Naive thymus-derived CD4-positive, alpha-beta T cell (primary cell): Measurements from ENCODE around the gene SHC3. TPM values are rescaled to one million over a fixed set of nuclear protein-coding genes. Genes with fewer than 3 reads are reported as not detected.

ENCODE experiments used
- ATAC-seq: fragments of 150-1000 bp; cut with Tn5 transposase; 2 replicates; pipeline ENCODE4 v1.10.0; 2021; ENCODE audit warnings: mild to moderate bottlenecking, moderate library complexity
- CTCF ChIA-PET: fragments of 350-600 bp; sonication (Branson Sonifier 250); formaldehyde crosslinking; loops from one replicate; lab custom pipeline; 2021; ENCODE audit warnings: antibody characterized with exemption; lab: Charles Lee
- POLR2A ChIA-PET: fragments of 350-600 bp; sonication (Branson Sonifier 250); formaldehyde crosslinking; loops from one replicate; lab custom pipeline; 2021; ENCODE audit warnings: antibody characterized with exemption, inconsistent platforms; lab: Charles Lee
- DNase-seq, 9 donors: peaks; one replicate each; pipeline versions ENCODE4 v3.0.0 to v3.0.0-alpha.2; 2020 to 2022; ENCODE audit warnings: mixed read lengths in 1 of 9
- H3K27ac ChIP-seq: one replicate; pipeline ENCODE4 v1.7.0; 2013; ENCODE audit warnings: mild to moderate bottlenecking, low read depth, low read length, moderate library complexity
- H3K27me3 ChIP-seq, 2 donors: one replicate each; pipeline ENCODE4 v1.7.0; 2013; ENCODE audit warnings: low read length in 2 of 2, mild to moderate bottlenecking in 2 of 2, moderate library complexity in 2 of 2; ENCODE audit not compliant: control insufficient read depth in 2 of 2, insufficient read depth in 2 of 2
- H3K36me3 ChIP-seq, 3 experiments: 1 replicate in 2 of 3; 2 replicates in 1 of 3; pipeline ENCODE4 v1.7.0; 2013; ENCODE audit warnings: low read length in 3 of 3, mild to moderate bottlenecking in 3 of 3, moderate library complexity in 1 of 3; ENCODE audit not compliant: insufficient read depth in 3 of 3, control insufficient read depth in 2 of 3
- H3K4me1 ChIP-seq, 2 donors: one replicate each; pipeline ENCODE4 v1.7.0; 2013; ENCODE audit warnings: low read length in 2 of 2, mild to moderate bottlenecking in 2 of 2, moderate library complexity in 1 of 2; ENCODE audit not compliant: control insufficient read depth in 2 of 2, insufficient read depth in 2 of 2
- H3K4me3 ChIP-seq: 2 replicates; pipeline ENCODE4 v1.7.0; 2013; ENCODE audit warnings: mild to moderate bottlenecking, low read length
- H3K9me3 ChIP-seq, 3 experiments: 1 replicate in 2 of 3; 2 replicates in 1 of 3; pipeline ENCODE4 v1.7.0; 2013; ENCODE audit warnings: low read length in 3 of 3; ENCODE audit not compliant: control insufficient read depth in 2 of 3
- H3K27ac Mint-ChIP-seq, 9 donors: one replicate each; pipeline ENCODE4 v1.8.0; 2020 to 2022; ENCODE audit warnings: mixed read lengths in 9 of 9, mild to moderate bottlenecking in 8 of 9, moderate library complexity in 5 of 9, inconsistent platforms in 2 of 9
- H3K27me3 Mint-ChIP-seq, 5 donors: one replicate each; pipeline ENCODE4 v1.8.0; 2021 to 2022; ENCODE audit warnings: mixed read lengths in 5 of 5, mild to moderate bottlenecking in 1 of 5
- H3K36me3 Mint-ChIP-seq, 5 donors: one replicate each; pipeline ENCODE4 v1.8.0; 2020 to 2022; ENCODE audit warnings: mixed read lengths in 5 of 5, mild to moderate bottlenecking in 3 of 5, inconsistent platforms in 1 of 5
- H3K4me1 Mint-ChIP-seq, 7 donors: one replicate each; pipeline ENCODE4 v1.8.0; 2020 to 2022; ENCODE audit warnings: mixed read lengths in 7 of 7, mild to moderate bottlenecking in 3 of 7, inconsistent platforms in 1 of 7
- H3K4me3 Mint-ChIP-seq, 10 donors: one replicate each; pipeline ENCODE4 v1.8.0; 2020 to 2022; ENCODE audit warnings: mild to moderate bottlenecking in 10 of 10, mixed read lengths in 10 of 10, moderate library complexity in 6 of 10, inconsistent platforms in 2 of 10
- H3K9me3 Mint-ChIP-seq, 11 donors: one replicate each; pipeline ENCODE4 v1.8.0; 2020 to 2022; ENCODE audit warnings: mixed read lengths in 11 of 11, mild to moderate bottlenecking in 4 of 11, inconsistent platforms in 1 of 11, moderate library complexity in 1 of 11
- intact Hi-C, 2 donors: fragments of 100-400 bp; cut with micrococcal nuclease; formaldehyde crosslinking; loops; one replicate each; pipeline ENCODE4 v1.15.1; 2023
- polyA plus RNA-seq, 2 donors: library from polyadenylated mRNA; unstranded; fragments of 300-500 nt; fragmentation: Illumina TruSeq; gene quantifications; one replicate each; pipeline ENCODE4 v1.2.3, GENCODE V29; 2021
- total RNA-seq, 6 experiments: library from RNA in 5 of 6; stranded (reverse) in 5 of 6; gene quantifications; 1 replicate in 5 of 6; 2 replicates in 1 of 6; pipeline ENCODE4 v1.2.3 and lab custom pipeline; 2021 to 2026

The SHC3 gene
- total and polyA plus RNA-seq, 7 experiments from 2014 or later: 0.02 to 0.11 (median 0.07) TPM; not detected in 3

GRCh38 chr9:89187541-89187940 lies 8.9 kb upstream of the SHC3 start:
- H3K27me3 Mint-ChIP-seq: peaks cover 22 to 34% (median 27%) of the 10 kb centered on the region in 5 donors
- CTCF ChIA-PET: no interaction called here

DNA sequence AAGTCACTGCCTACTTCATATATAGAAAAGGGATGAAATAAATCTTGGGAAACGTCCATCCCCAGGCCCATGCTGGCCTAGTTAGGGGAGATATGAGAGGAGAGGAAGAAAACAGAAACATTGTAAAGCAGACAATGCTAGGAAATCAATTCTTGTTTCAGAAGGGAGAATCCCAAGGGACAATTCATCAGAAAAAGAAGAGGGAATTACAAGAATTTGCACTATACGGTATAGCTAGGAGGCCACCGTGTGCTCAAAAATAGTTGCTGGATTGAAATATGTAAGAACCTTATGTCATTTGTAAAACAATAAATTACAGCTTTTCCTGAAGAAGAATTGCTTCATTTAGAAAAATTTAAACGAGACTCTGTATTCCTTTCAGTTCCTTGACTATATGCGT lies 8.3 kb upstream of the SHC3 start:
- Histone ChIP-seq H3K27me3 (no peaks in the 10 kb centered on the region), H3K27ac (no peak overlapping the region), H3K4me3 (no peak overlapping the region), H3K9me3 (no peaks in the 10 kb centered on the region), H3K36me3 (no peaks in the 10 kb centered on the region), H3K4me1 (no peaks in the 10 kb centered on the region)
- no peak for DNase-seq
- CTCF ChIA-PET: no interaction called here
- Mint-ChIP-seq H3K27ac (no peak overlapping the region), H3K27me3 (peaks cover 24 to 35% (median 29%) of the 10 kb centered on the region in 5 donors), H3K4me1 (peaks cover 0 to 3% (median 0%) of the 10 kb centered on the region in 7 donors), H3K9me3 (peaks cover 0 to 11% (median 5%) of the 10 kb centered on the region in 11 donors), H3K4me3 (no peak overlapping the region), H3K36me3 (peaks cover 0 to 6% (median 3%) of the 10 kb centered on the region in 5 donors)
- no peak for ATAC-seq
- POLR2A ChIA-PET: no interaction called here
- intact Hi-C loops: no loop called here

More at GRCh38 chr9:89187541-89187940, 8.9 kb upstream of the SHC3 start:
- H3K4me3 Mint-ChIP-seq: no peak overlapping the region
- H3K27ac Mint-ChIP-seq: no peak overlapping the region
- Histone ChIP-seq H3K36me3 (no peaks in the 10 kb centered on the region), H3K27me3 (no peaks in the 10 kb centered on the region), H3K4me1 (no peaks in the 10 kb centered on the region), H3K27ac (no peak overlapping the region), H3K9me3 (no peaks in the 10 kb centered on the region), H3K4me3 (no peak overlapping the region)
- peaks cover 0 to 17% (median 6%) of the 10 kb centered on the region in 11 donors for H3K9me3 Mint-ChIP-seq
- ATAC-seq (no peak), DNase-seq (no peak)
- POLR2A ChIA-PET: no interaction called here
- H3K36me3 Mint-ChIP-seq: peaks cover 0 to 7% (median 3%) of the 10 kb centered on the region in 5 donors
- intact Hi-C loops: no loop called here
- peaks cover 0 to 3% (median 0%) of the 10 kb centered on the region in 7 donors for H3K4me1 Mint-ChIP-seq

- no peak overlapping the region for H3K27ac Mint-ChIP-seq
- peaks cover 0 to 6% (median 0%) of the 10 kb centered on the region in 11 donors for H3K9me3 Mint-ChIP-seq
- Histone ChIP-seq H3K9me3 (no peaks in the 10 kb centered on the region), H3K27me3 (no peaks in the 10 kb centered on the region), H3K4me1 (no peaks in the 10 kb centered on the region), H3K36me3 (no peaks in the 10 kb centered on the region), H3K27ac (no peak overlapping the region), H3K4me3 (no peak overlapping the region)
- ChIA-PET CTCF (no interaction called here), POLR2A (no interaction called here)
- H3K4me3 Mint-ChIP-seq: no peak overlapping the region
- H3K4me1 Mint-ChIP-seq: peaks cover 0 to 3% (median 0%) of the 10 kb centered on the region in 7 donors
- peaks cover 0 to 8% (median 5%) of the 10 kb centered on the region in 5 donors for H3K36me3 Mint-ChIP-seq
- DNase-seq: no peak
- no peak for ATAC-seq
- intact Hi-C loops: no loop called here
- peaks cover 21 to 38% (median 35%) of the 10 kb centered on the region in 5 donors for H3K27me3 Mint-ChIP-seq
Measured at GRCh38 chr9:89185980-89186379, 7.4 kb upstream of the SHC3 start.

DNA sequence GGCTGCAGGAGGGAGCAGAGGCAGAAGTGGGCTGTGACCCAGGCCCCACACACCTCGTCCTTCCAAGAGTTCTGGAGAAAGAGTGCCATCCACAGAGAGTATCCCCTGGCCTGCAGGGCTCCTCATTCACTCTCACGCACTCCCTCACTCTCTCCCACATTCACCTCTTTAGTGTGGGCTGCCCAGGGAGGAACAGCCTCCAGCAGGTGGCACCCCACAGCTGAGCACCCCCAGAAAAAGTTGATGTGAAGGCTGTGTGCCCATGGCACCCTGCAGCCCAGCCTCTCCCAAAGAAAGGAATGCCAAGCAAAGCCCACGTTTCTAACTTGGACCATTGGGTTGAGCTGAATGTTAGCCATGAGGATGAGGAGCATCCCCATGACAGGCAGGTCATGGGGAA lies 4.5 kb upstream of the SHC3 start:
- H3K4me3 ChIP-seq: no peak overlapping the region
- peaks cover 0 to 12% of the 10 kb centered on the region in 2 donors for H3K4me1 ChIP-seq
- Mint-ChIP-seq H3K4me1 (peaks cover 9 to 20% (median 18%) of the 10 kb centered on the region in 7 donors), H3K27me3 (peaks cover 38 to 58% (median 50%) of the 10 kb centered on the region in 5 donors), H3K36me3 (peaks cover 2 to 8% (median 5%) of the 10 kb centered on the region in 5 donors), H3K27ac (no peak overlapping the region), H3K4me3 (no peak overlapping the region), H3K9me3 (peaks cover 0 to 7% (median 0%) of the 10 kb centered on the region in 11 donors)
- H3K9me3 ChIP-seq: no peaks in the 10 kb centered on the region
- no peak for DNase-seq
- H3K27me3 ChIP-seq: peaks cover 0 to 3% of the 10 kb centered on the region in 2 donors
- no peaks in the 10 kb centered on the region for H3K36me3 ChIP-seq
- CTCF ChIA-PET: interaction anchor here (0.6 kb wide), 1 partner anchor 1586 kb away, joined by 3 read pairs; no protein-coding TSS in a partner anchor
- H3K27ac ChIP-seq: no peak overlapping the region
- no peak for ATAC-seq
- POLR2A ChIA-PET: no interaction called here
- intact Hi-C loops: no loop called here

GRCh38 chr9:89182369-89182768 lies 3.8 kb upstream of the SHC3 start:
- Mint-ChIP-seq H3K9me3 (peaks cover 0 to 7% (median 0%) of the 10 kb centered on the region in 11 donors), H3K4me3 (no peak overlapping the region), H3K4me1 (peaks cover 9 to 20% (median 18%) of the 10 kb centered on the region in 7 donors), H3K36me3 (peaks cover 2 to 8% (median 5%) of the 10 kb centered on the region in 5 donors), H3K27me3 (peaks cover 38 to 60% (median 54%) of the 10 kb centered on the region in 5 donors), H3K27ac (no peak overlapping the region)
- H3K36me3 ChIP-seq: no peaks in the 10 kb centered on the region
- intact Hi-C loops: no loop called here
- no peaks in the 10 kb centered on the region for H3K9me3 ChIP-seq
- no peak for DNase-seq
- no peak for ATAC-seq
- no peak overlapping the region for H3K27ac ChIP-seq
- H3K27me3 ChIP-seq: peaks cover 3% of the 10 kb centered on the region in 2 donors
- CTCF ChIA-PET: no interaction called here
- no peak overlapping the region for H3K4me3 ChIP-seq
- POLR2A ChIA-PET: no interaction called here
- peaks cover 0 to 12% of the 10 kb centered on the region in 2 donors for H3K4me1 ChIP-seq

GRCh38 chr9:89179895-89180734 lies 1.5 kb upstream of the SHC3 start:
- H3K9me3 ChIP-seq: no peaks in the 10 kb centered on the region
- Mint-ChIP-seq H3K27ac (no peak overlapping the region), H3K4me3 (peak overlapping the region; percentile 12 to 83 (median 64)), H3K4me1 (peaks cover 9 to 27% (median 19%) of the 10 kb centered on the region in 7 donors), H3K27me3 (peaks cover 49 to 73% (median 65%) of the 10 kb centered on the region in 5 donors), H3K36me3 (peaks cover 0 to 8% (median 2%) of the 10 kb centered on the region in 5 donors), H3K9me3 (peaks cover 0 to 7% (median 0%) of the 10 kb centered on the region in 11 donors)
- no peak overlapping the region for H3K27ac ChIP-seq
- POLR2A ChIA-PET: no interaction called here
- intact Hi-C loops: loop anchor here in 1 of 2 donors (5.0 kb wide), 1 partner anchor 97 kb away; no protein-coding TSS in a partner anchor
- DNase-seq (peak in 4 of 9 donors; percentile 7 to 32 (median 11)), ATAC-seq (peak; percentile 53)
- H3K27me3 ChIP-seq: peaks cover 3 to 6% of the 10 kb centered on the region in 2 donors
- H3K4me1 ChIP-seq: peaks cover 0 to 12% of the 10 kb centered on the region in 2 donors
- H3K36me3 ChIP-seq: no peaks in the 10 kb centered on the region
- H3K4me3 ChIP-seq: peak overlapping the region; percentile 35
- CTCF ChIA-PET: interaction anchor here (0.6 to 0.8 kb wide), 2 partner anchors 8 to 856 kb away, joined by 3 read pairs; no protein-coding TSS in a partner anchor
